IMR-90 (cell line): Measurements from ENCODE around the gene PROCR. TPM values are rescaled to one million over a fixed set of nuclear protein-coding genes. Genes with fewer than 3 reads are reported as not detected.

Experiments used
- ATAC-seq: fragments of 200-7000 bp; cut with Tn5 transposase; 2 replicates; pipeline ENCODE4 v1.9.1; 2020; ENCODE audit warnings: low read depth, mild to moderate bottlenecking, moderate library complexity
- BruUV-seq: library from RNA; stranded (reverse); fragments of 400-500 nt; replicated peaks from 2 replicates; lab custom pipeline; 2021; lab: Mats Ljungman, UMichigan
- CTCF ChIA-PET: fragments of 300-600 bp; formaldehyde crosslinking; extraction: SDS; loops from one replicate; lab custom pipeline; 2021; ENCODE audit warnings: antibody characterized with exemption; lab: Yijun Ruan, JAX
- POLR2A ChIA-PET: fragments of 300-600 bp; sonication (Branson Sonifier 250); formaldehyde crosslinking; loops from one replicate; lab custom pipeline; 2022; ENCODE audit warnings: antibody characterized with exemption; ENCODE audit not compliant: unreplicated experiment; lab: Charles Lee
- DNase-seq: peaks from one replicate; pipeline ENCODE4 v3.0.0; 2013
- H2AFZ ChIP-seq: replicated peaks from 2 replicates; pipeline ENCODE3; 2013; ENCODE audit warnings: low read length, mild to moderate bottlenecking; ENCODE audit not compliant: poor library complexity
- H2AK5ac ChIP-seq: 2 replicates; pipeline ENCODE4 v1.6.1; 2013; ENCODE audit warnings: low read depth, low read length, inconsistent platforms
- H2AK9ac ChIP-seq: replicated peaks from 2 replicates; pipeline ENCODE3; 2013; ENCODE audit warnings: mild to moderate bottlenecking, low read depth, low read length, moderate library complexity; ENCODE audit not compliant: poor library complexity
- H2BK120ac ChIP-seq: 2 replicates; pipeline ENCODE4 v1.6.1; 2013; ENCODE audit warnings: low read depth, low read length, inconsistent platforms
- H2BK15ac ChIP-seq: 3 replicates; pipeline ENCODE4 v1.6.1; 2013; ENCODE audit warnings: low read depth, low read length, inconsistent platforms
- H2BK20ac ChIP-seq: 2 replicates; pipeline ENCODE4 v1.6.1; 2013; ENCODE audit warnings: low read depth, mild to moderate bottlenecking, inconsistent platforms, low read length, moderate library complexity
- H2BK5ac ChIP-seq: 2 replicates; pipeline ENCODE4 v1.6.1; 2013; ENCODE audit warnings: mild to moderate bottlenecking, low read depth, low read length, inconsistent platforms; ENCODE audit not compliant: poor library complexity, severe bottlenecking
- H3K14ac ChIP-seq: replicated peaks from 2 replicates; pipeline ENCODE4 v1.6.1; 2013; ENCODE audit warnings: low read depth, low read length, inconsistent platforms
- H3K18ac ChIP-seq: 2 replicates; pipeline ENCODE4 v1.6.1; 2013; ENCODE audit warnings: low read depth, low read length, control low read depth
- H3K23ac ChIP-seq: 2 replicates; pipeline ENCODE4 v1.6.1; 2013; ENCODE audit warnings: low read depth, low read length, inconsistent platforms
- H3K27ac ChIP-seq: 2 replicates; pipeline ENCODE4 v1.5.1; 2013; ENCODE audit warnings: mild to moderate bottlenecking, control low read depth, low read length; ENCODE audit not compliant: insufficient read depth
- H3K27me3 ChIP-seq: 2 replicates; pipeline ENCODE4 v1.6.1; 2013; ENCODE audit warnings: low read length; ENCODE audit not compliant: control insufficient read depth, insufficient read depth
- H3K36me3 ChIP-seq: 2 replicates; pipeline ENCODE4 v1.6.1; 2013; ENCODE audit warnings: low read length, mixed read lengths; ENCODE audit not compliant: control insufficient read depth, insufficient read depth
- H3K4ac ChIP-seq: 2 replicates; pipeline ENCODE4 v1.6.1; 2013; ENCODE audit warnings: low read depth, low read length, inconsistent platforms
- H3K4me1 ChIP-seq: 2 replicates; pipeline ENCODE4 v1.6.1; 2013; ENCODE audit warnings: low read length, mixed read lengths; ENCODE audit not compliant: control insufficient read depth, insufficient read depth
- H3K4me2 ChIP-seq: 2 replicates; pipeline ENCODE4 v1.6.1; 2013; ENCODE audit warnings: low read depth, mild to moderate bottlenecking, control low read depth, low read length, moderate library complexity
- H3K4me3 ChIP-seq: 2 replicates; pipeline ENCODE4 v1.5.1; 2013; ENCODE audit warnings: low read depth, mild to moderate bottlenecking, control low read depth, low read length, moderate library complexity; ENCODE audit not compliant: insufficient read depth
- H3K56ac ChIP-seq: 2 replicates; pipeline ENCODE4 v1.6.1; 2013; ENCODE audit warnings: low read length, inconsistent platforms; ENCODE audit not compliant: insufficient read depth; ENCODE audit errors: extremely low read depth
- H3K79me1 ChIP-seq, 2 experiments: 2 replicates each; pipeline ENCODE4 v1.6.1; 2013; ENCODE audit warnings: low read length in 2 of 2, inconsistent platforms in 1 of 2, low read depth in 1 of 2
- H3K9ac ChIP-seq: 2 replicates; pipeline ENCODE4 v1.6.1; 2013; ENCODE audit warnings: low read depth, low read length, control low read depth
- H3K9me1 ChIP-seq: 2 replicates; pipeline ENCODE4 v1.6.1; 2013; ENCODE audit warnings: low read length, inconsistent platforms; ENCODE audit not compliant: insufficient read depth
- H3K9me3 ChIP-seq: 2 replicates; pipeline ENCODE4 v1.6.1; 2013; ENCODE audit warnings: low read length; ENCODE audit not compliant: control insufficient read depth, insufficient read depth
- H4K20me1 ChIP-seq: 2 replicates; pipeline ENCODE4 v1.6.1; 2013; ENCODE audit warnings: low read length, inconsistent platforms; ENCODE audit not compliant: insufficient read depth
- H4K5ac ChIP-seq: 2 replicates; pipeline ENCODE4 v1.6.1; 2013; ENCODE audit warnings: mild to moderate bottlenecking, low read depth, low read length, control low read depth
- H4K8ac ChIP-seq, 2 experiments: 2 replicates each; pipeline ENCODE4 v1.6.1; 2013; ENCODE audit warnings: low read depth in 2 of 2, low read length in 2 of 2, control low read depth in 1 of 2, inconsistent platforms in 1 of 2
- H4K91ac ChIP-seq: 2 replicates; pipeline ENCODE4 v1.6.1; 2013; ENCODE audit warnings: low read depth, low read length, inconsistent platforms; ENCODE audit not compliant: insufficient read depth
- BHLHE40 ChIP-seq: fragments of 150-350 bp; IDR thresholded peaks from 2 replicates; pipeline ENCODE4 v1.6.1; 2016; ENCODE audit warnings: mild to moderate bottlenecking, low read depth, low read length
- NFE2L2 ChIP-seq: fragments of 150-350 bp; IDR thresholded peaks from 2 replicates; pipeline ENCODE4 v1.6.1; 2016; ENCODE audit warnings: low read depth, mild to moderate bottlenecking, low read length
- WGBS, 2 experiments: methylation state at CpG; one replicate each; pipeline versions ENCODE4 v1.1.5 to v1.1.7; 2013; ENCODE audit warnings: missing lambda C conversion rate in 2 of 2; ENCODE audit not compliant: insufficient read length in 1 of 2; ENCODE audit errors: extremely low coverage in 2 of 2; 5-methylcytosine and 5-hydroxymethylcytosine counted together
- dilution Hi-C: fragments of 300-500 bp; cut with HindIII; formaldehyde crosslinking; loops from one replicate; pipeline ENCODE4 v1.14.3; 2018; ENCODE audit warnings: low sequenced_read_pairs; ENCODE audit not compliant: unreplicated experiment
- in situ Hi-C: fragments of 300-500 bp; cut with MboI; formaldehyde crosslinking; loops from 3 replicates; pipeline ENCODE4 v1.14.3; 2019; ENCODE audit warnings: low sequenced_read_pairs, inconsistent platforms, mixed read lengths
- intact Hi-C: fragments of 100-400 bp; cut with micrococcal nuclease; formaldehyde crosslinking; loops from 2 replicates; pipeline ENCODE4 v1.10.0; 2022
- polyA plus RNA-seq, 3 experiments: library from polyadenylated mRNA; depleted of rRNA; stranded (reverse); fragments of >200 nt; gene quantifications; 2 replicates each; pipeline ENCODE4 v1.2.3, GENCODE V29; 2012; ENCODE audit warnings: low replicate concordance in 1 of 3
- total RNA-seq: library from RNA; depleted of rRNA; stranded (reverse); fragments of >200 nt; gene quantifications from 2 replicates; pipeline ENCODE4 v1.2.3, GENCODE V29; 2012

Gene PROCR
- total and polyA plus RNA-seq, 2 of the 4 experiments (the other 2 are of a cell fraction), result 36.4 to 41.9 TPM

GRCh38 chr20:35216541-35216940 is 44.7 kb downstream of the PROCR start:
- Histone ChIP-seq H2AK5ac (no peak overlapping the region), H2AFZ (no peak overlapping the region), H3K4ac (no peak overlapping the region), H4K8ac (no peak overlapping the region), H4K91ac (no peak overlapping the region), H3K23ac (no peak overlapping the region), H3K9me3 (no peaks in the 10 kb centered on the region), H3K36me3 (no peaks in the 10 kb centered on the region), H2BK120ac (no peak overlapping the region), H4K20me1 (no peaks in the 10 kb centered on the region; the same call in 1 of the 2 replicates), H3K79me1 (no peaks in the 10 kb centered on the region), H3K18ac (no peak overlapping the region), H4K5ac (no peak overlapping the region), H2AK9ac (no peak overlapping the region), H3K4me1 (peaks cover 6% of the 10 kb centered on the region), H3K27ac (no peak overlapping the region), H3K4me3 (no peak overlapping the region), H3K9me1 (no peaks in the 10 kb centered on the region), H3K4me2 (no peak overlapping the region), H2BK20ac (no peak overlapping the region), H3K14ac (no peak overlapping the region), H3K56ac (no peak overlapping the region), H3K27me3 (no peaks in the 10 kb centered on the region), H2BK5ac (no peak overlapping the region), H2BK15ac (no peak overlapping the region), H3K9ac (no peak overlapping the region)
- in situ Hi-C loops (no loop called here), dilution Hi-C loops (no loop called here), intact Hi-C loops (no loop called here)
- ATAC-seq, result no peak
- TF ChIP-seq NFE2L2 (no peak), BHLHE40 (no peak)
- no peak for DNase-seq
- ChIA-PET POLR2A (no interaction called here), CTCF (interaction anchor here (0.6 to 1.7 kb wide), 2 partner anchors 69 to 120 kb away, joined by 3 to 14 read pairs; partner anchors contain the start of gene EDEM2)
- WGBS, 2 experiments, result no CpG with 5 or more reads among the region's 5 CpGs
- no TSS peak for BruUV-seq
